MM.1S (cell line): ENCODE data around the gene FCN3.

Experiments
- CTCF ChIP-seq: fragments of 300-600 bp; sonication (generic); IDR thresholded peaks from 2 replicates; pipeline ENCODE4 v1.5.1; 2016; ENCODE audit warnings: antibody characterized with exemption, low read length, mixed read lengths
- EZH2 ChIP-seq: fragments of 300-600 bp; sonication (generic); optimal IDR thresholded peaks from 2 replicates; pipeline ENCODE3; 2017; ENCODE audit warnings: low read depth, mild to moderate bottlenecking, antibody characterized with exemption, low read length, mixed read lengths
- EZH2phosphoT487 ChIP-seq: fragments of 300-600 bp; sonication (generic); IDR thresholded peaks from 2 replicates; pipeline ENCODE4 v1.6.1; 2018; ENCODE audit warnings: antibody characterized with exemption, low read length

- TF ChIP-seq CTCF (no peak), EZH2 (no peak), EZH2phosphoT487 (no peak)
Observed at GRCh38 chr1:27394282-27394658, 19.6 kb upstream of the FCN3 start.
